Measurements from ENCODE around the gene NIPSNAP2. TPM values are rescaled to one million over a fixed set of nuclear protein-coding genes. Genes with fewer than 3 reads are reported as not detected.
"Not testable (repeated sequence)": the region's sequence is repeated elsewhere in the genome, so short reads cannot be mapped to it uniquely, and the experiment has no call there.

NIPSNAP2 gene
- total RNA-seq, result 36.9 and 49.5 TPM in 2 replicates

DNA sequence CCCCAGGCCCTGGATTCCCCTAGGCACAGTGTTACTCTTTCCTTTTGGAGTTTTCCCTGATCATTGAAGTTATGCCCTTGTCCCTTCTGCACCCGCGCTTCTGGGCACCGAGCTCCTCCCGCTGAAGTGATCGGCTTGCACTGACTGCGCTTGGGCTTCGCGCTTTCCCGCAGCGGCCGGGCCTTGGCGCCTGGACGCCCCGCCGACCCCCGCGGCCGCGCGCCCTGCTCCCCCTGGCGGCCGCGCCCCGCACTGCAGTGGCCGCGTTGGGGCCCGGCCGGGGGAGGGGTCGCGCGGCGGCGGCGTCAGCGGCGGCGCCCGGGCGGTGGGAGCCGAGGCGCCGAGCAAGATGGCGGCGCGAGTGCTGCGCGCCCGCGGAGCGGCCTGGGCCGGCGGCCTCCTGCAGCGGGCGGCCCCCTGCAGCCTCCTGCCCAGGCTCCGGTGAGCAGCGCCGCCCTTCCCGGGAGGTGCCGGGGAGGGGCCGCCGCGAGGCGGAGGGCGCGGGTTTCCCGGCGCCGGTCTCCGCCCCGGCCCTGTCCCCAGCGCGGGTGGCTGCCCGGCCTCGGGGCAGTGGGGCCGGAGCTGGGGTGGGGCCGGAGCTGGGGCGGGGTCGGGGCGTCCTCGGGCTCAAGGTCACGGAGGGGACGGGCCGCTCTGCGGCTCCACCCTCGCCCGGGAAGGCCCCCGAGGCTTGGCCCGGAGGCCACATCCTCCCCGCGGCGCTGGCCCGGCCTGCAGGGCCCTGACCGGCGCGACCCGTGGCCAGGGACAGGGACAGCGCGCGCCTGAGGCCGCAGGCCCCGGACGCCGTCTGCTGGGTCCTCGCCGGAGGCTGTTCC, at the start of gene NIPSNAP2:
NIPSNAP2 (plus strand) TSS at position 325 of the 839 bp plus-strand sequence; CDS start at position 350, 25 bp downstream.
- no peak for DNase-seq (ENCODE audit: low read depth, low spot score)

DNA sequence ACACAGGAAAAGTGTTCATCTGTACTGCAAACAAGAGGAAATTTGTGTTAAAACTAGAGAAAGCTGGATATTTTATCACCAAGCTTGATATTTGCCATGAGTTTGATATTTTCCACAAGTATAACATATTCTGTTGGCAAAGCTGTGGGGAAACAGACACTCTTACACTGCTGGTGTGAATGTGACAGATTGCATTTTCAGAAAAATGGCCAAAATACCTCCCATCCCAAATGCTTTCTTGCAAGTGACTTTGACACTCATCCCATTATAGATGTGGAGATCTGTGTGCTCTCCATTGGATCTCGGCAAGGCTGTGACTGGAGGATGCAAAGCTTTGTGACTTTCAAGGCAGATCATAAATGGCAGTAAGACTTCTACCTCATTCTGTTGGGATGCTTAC, 46.6 kb upstream of the NIPSNAP2 start:
- DNase-seq (ENCODE audit: low read depth, low spot score), result no peak

DNA sequence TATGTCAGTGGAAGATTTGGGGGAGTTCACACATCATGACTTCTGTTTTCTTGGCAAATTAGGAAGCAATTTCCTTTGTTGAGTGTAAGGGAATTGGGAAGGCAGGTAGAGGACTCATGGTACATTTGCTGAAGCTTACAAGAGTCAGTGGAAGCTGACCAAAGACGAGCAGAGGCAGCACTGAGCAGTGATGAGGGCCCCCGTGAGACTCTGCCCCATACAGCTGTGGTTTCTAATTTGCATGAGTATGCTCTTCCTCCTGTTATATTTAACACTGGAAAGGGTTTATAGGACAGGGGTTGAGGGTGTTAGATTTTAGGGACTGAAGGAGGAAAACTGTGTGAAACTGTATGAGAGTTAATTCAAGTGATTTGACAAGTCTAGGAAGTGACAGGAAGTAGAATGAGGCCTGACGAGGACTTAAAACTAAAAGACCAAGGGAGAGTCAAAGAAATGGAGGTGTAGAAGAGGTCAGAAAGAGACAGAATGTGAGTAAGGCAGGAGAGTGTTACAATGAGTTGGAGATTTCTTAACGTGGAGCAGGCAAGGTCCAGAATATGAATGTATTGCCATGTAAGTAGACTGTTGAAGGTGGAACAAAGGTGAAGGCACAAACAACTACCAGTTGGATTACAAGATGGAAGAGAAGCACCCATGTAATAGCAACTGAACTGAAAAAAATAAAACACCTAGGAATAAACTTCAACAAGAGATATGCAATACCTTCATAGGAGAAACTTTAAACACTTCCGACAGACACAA, 36.2 kb upstream of the NIPSNAP2 start:
- no peak for DNase-seq (ENCODE audit: low read depth, low spot score)

DNA sequence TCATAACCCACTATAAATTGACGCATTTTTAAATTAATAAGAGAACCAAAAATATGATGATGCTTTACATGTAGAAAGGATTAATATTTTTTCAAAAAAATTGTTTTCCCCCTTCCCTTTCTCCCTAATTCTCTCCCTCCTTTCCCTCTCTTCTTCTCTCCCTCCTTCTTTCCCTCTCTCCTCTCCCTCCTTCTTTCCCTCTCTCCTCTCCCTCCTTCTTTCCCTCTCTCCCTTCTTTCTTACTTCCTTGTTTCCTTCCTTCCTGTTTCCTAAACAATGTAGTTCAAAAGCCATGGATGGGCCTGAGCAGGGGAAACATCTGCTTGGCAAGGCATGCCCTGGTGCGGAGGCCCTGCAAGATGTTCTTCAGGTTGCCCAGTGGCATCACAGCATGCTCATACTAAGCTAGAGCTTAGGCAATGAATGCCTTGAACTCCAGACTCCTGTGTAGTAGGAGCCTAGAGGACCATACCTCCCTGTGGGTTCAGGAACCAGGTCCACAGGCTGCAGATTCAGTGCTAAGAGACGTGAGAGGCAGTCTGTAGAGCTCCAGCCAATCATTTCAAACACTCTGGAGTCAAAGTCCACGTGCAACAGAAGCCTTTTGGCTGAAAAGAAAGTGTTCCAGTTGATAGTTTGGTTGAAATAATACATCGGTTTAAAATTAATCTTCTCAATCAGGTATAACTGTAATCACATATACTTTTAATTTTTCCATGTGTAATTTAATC, 32.8 kb upstream of the NIPSNAP2 start:
- DNase-seq (ENCODE audit: low read depth, low spot score), result no peak

DNA sequence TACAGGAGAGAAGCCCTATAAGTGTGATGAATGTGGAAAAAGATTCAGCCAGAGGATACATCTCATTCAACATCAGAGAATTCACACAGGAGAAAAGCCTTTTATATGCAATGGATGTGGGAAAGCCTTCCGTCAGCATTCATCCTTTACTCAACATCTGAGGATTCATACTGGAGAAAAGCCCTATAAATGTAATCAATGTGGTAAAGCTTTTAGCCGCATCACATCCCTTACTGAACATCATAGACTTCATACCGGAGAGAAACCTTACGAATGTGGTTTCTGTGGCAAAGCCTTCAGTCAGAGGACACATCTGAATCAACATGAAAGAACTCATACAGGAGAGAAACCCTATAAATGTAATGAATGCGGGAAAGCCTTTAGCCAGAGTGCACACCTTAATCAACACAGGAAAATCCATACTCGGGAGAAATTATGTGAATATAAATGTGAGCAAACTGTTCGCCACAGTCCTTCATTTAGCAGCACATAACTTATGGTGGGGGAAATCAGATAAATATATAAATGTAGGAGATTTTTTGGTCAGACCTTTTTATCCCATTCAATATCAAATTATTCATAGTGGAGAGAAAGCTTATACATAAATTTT, 24.8 kb upstream of the NIPSNAP2 start:
- DNase-seq (ENCODE audit: low read depth, low spot score), result no peak

DNA sequence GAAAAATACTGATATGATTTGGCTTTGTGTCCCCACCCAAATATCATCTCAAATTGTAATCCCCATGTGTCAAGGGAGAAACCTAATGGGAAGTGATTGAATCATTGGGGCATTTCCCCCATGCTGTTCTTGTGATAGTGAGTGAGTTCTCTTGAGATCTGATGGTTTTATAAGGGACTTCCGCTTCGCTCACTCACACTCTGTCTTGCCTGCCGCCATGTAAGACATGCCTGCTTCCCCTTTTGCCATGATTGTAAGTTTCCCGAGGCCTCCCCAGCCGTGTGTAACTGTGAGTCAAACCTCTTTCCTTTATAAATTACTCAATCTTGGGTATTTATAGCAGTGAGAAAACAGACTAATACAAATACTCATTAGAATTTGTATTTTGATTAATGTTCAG, 17.8 kb upstream of the NIPSNAP2 start:
- no peak for DNase-seq (ENCODE audit: low read depth, low spot score)

DNA sequence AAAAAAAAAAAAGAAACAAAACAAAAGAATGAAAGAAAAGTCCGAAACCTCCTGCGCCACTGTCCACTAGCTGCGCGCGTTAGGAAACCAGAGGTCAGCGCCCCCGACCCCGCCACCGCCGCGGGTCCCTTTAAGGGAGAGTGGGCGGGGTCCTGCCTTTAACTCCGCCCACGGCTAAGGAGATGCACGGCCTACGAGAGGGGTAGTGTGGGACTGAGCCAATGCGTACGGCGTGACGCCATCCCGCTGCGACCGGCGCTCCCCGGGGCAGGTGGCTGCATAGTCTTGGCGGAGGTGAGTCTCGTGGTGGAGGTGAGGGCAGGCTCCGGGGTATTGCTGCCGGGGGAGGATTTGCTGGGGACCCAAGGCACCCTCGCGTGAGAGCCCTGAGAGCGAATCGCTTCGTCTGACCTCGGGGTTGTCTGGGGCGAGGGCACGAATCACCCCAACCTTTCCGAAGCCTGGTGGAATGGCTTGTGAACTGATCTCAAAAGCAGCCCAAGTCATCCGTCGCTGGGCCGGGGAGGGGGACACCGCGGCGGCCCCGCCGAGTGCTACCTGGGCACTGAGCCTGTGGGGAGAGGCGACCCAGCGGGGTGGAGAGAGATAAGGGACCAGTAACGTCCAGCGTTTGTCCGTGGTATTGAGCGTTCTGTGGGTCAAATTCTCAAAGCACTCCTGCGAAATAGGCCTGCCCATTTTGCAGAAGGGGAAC, 12.6 kb upstream of the NIPSNAP2 start, which contains the start of gene MRPS17:
MRPS17 (plus strand) TSS at position 241 of the 715 bp plus-strand sequence. CDS start 1,319 bp downstream, outside the sequence.
- peak; percentile 63 for DNase-seq (ENCODE audit: low read depth, low spot score)

DNA sequence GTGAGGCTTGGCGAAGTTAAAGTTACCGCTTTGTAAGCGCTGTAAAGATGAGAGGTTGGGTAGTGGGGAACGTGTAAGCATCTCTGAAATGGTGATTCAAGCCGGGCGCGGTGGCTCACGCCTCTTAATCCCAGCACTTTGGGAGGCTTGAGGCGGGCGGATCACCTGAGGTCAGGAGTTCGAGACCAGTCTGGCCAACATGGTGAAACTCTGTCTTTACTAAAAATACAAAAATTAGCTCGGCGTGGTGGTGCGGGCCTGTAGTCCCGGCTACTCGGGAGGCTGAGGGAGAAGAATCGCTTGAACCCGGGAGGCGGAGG, 12.1 kb upstream of the NIPSNAP2 start:
- DNase-seq (ENCODE audit: low read depth, low spot score), result not testable (repeated sequence)

DNA sequence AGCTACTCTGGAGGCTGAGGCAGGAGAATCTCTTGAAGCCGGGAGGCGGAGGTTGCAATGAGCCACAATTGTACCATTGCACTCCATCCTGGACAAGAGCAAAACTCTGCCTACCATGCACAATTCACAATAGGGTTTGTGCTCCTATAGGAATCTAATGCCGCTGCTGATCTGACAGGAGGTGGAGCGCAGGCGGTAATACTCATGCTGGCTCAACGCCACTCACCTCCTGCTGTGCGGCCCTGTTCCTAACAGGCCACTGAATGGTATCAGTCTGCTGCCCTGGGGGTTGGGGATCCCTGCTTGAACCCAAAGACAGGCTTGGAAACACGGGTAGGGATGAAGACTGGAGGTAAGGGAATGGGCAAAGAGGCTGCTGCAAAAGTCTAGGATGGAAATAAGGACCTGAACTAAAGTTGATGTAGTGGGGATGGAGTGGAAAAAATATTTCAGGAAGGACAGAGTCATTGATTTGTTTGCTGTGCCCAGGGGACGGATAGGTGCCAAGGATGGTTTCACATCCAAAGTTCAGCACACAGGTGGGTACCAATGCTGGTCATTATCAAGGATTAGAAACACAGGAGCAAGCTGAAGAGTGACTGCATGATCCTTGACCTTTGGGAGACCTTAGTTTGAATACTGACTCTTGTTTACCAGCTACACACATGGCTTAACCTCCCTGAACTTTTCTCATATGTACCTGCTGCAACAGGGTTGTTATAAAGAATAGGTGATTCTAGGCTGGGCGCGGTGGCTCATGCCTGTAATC, 10.5 kb upstream of the NIPSNAP2 start:
- no peak for DNase-seq (ENCODE audit: low read depth, low spot score)

DNA sequence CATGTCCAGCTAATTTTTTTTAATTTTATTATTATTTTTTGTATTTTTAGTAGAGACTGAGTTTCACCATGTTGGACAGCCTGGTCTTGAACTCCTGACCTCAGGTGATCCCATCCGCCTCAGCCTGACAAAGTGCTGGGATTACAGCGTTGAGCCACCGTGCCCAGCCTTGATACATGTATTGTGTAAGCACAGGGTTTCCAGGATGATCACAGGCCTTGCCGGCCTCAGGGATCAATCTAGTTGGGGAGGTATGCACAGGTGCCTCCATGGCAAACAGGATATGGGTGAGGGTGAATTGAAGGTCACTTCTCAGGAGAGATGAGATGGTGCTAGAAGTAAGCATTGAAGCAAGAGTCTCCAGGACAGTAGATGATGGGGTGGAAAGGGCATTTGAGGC, 7.2 kb upstream of the NIPSNAP2 start:
- DNase-seq (ENCODE audit: low read depth, low spot score), result no peak

DNA sequence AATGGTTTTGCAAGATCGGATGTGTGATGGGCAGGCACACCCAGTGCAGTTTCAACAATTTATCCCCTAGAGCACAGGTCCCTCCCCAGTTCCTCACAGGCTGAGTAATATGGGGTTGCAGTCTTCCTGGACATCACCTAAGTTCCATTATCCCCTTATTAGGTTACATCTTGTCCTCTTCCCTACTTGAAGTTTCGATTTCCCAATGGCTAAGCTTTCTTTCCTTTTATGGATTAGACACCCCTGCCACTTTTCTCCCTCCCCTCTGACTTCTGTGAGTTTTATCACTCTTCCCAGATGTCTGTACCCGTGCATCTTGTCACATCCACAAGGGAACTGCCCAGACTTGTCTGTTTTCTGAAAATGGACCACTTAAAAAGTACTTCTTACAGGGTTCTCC, 2.4 kb upstream of the NIPSNAP2 start:
- no peak for DNase-seq (ENCODE audit: low read depth, low spot score)

DNA sequence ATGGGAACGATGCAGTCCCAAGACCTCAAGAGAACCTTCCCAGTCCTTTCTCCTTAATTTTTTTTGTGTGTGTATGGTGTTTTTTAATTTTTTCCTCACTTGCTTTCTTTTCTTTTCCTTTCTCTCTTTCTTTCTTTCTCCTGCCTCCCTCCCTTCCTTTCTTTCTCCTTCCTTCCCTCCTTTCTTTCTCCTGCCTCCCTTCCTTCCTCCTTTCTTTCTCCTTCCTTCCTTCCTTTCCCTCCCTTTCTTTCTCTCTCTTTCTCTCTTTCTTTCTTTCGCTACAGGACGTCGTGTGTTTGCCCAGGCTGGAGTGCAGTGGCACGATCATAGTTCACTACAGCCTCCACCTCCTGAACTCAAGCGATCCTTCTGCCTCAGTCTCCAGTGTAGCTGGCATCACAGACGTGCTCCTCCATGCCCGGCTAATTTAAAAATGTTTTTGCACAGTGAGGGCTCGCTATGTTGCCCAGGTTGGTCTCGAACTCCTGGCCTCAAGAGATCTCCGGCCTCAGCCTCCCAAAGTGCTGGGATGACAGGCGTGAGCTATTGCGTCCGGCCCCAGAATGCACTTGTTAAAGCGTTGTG, 709 bp upstream of the NIPSNAP2 start:
- no peak for DNase-seq (ENCODE audit: low read depth, low spot score)

DNA sequence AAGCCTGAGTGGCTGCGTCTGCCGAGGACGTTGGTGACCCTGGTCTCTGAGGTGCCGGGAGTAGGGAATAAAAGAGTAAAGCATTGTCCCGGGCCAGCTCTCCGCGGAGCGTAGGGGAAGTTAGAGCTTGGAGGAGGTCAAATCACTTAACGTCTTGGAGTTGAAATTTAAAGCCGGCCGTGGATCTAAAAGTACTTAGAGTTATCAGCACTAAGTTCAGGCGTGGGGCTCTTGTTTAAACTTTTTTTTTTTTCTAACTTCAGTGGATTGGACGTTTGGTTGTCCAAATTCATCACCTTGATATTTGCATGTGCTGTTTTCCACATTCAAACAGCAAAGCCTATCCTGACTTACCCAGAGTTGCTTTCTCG, 700 bp downstream of the NIPSNAP2 start:
- no peak for DNase-seq (ENCODE audit: low read depth, low spot score)

DNA sequence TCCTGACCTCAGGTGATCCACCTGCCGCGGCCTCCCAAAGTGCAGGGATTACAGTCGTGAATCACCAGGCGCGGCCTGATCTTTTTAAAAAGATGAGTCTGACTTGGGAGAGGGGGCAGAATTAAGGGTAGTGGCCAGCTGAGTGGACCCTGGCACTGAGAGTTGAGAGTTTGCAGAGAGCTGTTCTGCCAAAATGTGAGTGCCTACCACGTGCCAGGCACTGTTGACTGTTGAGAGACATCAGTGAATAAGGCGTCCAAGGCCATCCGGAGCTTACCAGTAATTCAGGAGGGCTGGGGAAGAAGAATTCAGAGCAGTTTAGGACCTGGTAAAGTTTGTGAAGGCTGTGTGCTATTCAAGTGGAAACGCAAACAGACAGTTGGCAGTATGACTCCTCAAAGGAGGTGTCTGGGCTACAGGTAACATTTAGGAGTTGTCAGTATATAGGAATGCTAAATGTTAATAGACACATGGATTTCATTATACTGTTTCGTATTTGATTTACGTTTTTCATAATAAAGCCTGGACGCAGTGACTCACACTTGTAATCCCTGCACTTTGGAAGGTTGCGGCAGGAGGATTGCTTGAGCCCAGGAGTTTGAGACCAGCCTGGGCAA, 1.5 kb downstream of the NIPSNAP2 start:
- DNase-seq (ENCODE audit: low read depth, low spot score), result no peak

DNA sequence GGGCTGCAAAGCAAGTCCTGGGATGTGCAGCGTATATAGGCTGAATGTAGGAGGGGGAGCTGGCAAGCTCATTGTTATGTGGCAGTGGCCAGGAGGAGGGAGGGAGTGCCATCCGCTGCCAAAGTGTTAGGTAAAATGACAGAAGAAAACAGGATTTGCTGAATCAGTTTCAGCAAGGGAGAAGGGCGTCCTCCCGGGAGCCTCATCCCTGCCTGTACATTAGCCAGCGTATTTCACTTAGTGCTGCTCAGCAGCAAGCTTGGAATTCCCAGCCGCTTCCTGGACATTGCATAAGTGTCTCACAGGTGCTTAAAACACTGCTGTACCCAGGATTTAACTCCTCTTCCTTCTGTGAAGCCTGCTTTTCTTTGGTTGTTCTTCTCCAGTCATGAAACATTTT, 2.5 kb downstream of the NIPSNAP2 start:
- DNase-seq (ENCODE audit: low read depth, low spot score), result no peak

DNA sequence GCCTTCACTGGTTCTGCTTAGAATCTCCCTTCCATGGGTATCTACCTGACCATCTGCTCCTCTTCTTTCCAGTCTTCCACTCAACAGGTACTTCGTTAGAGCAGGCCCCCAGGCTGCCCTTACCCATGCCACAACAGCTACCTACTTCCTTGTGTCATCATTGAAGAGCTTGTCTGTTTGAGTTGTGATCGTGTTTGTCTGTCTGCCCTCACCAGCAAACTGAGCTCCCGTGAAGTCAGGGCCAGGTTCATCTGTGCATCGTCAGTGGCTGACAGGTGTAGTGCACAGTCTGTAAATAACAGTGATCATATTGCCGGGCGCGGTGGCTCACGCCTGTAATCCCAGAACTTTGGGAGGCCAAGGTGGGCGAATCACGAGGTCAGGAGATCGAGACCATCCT, 5.0 kb downstream of the NIPSNAP2 start:
- no peak for DNase-seq (ENCODE audit: low read depth, low spot score)

DNA sequence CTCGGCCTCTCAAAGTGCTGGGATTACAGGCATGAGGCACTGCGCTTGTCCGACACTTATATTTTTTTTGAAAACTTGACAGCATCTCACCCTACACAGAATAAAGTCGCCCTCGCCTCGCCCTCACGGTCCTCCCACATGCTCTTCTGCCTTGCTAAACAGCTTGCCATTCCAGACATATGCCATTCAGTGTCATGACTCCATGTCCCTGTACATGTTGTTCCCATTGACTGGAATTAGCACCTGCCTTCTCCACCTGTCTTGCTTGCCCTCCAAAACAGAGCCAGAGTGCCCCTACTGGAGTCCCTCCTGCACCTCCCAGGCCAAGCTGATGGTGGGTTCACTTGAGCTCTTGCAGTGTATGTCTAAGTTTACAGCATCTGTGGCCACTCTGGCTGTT, 6.2 kb downstream of the NIPSNAP2 start:
- DNase-seq (ENCODE audit: low read depth, low spot score), result no peak

DNA sequence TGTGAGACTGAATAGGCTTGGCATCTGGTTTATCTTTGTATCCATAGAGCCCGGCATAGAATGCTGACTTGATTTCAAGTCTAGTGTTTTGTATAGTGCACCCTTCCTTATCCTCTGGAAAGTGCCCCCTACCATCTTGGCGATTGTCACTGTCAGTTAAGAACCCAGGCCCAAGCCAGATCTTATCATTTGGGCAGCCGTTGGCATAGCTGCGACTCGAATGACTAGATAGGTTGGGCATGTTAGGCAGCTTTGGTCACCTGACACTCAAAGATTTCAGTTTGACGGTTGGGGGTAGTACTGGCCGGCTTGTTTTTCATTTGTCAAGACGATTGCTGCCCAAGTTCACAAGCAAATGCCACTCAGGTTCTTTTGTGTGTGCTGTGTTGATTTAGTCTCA, 6.6 kb downstream of the NIPSNAP2 start:
- DNase-seq (ENCODE audit: low read depth, low spot score), result no peak

DNA sequence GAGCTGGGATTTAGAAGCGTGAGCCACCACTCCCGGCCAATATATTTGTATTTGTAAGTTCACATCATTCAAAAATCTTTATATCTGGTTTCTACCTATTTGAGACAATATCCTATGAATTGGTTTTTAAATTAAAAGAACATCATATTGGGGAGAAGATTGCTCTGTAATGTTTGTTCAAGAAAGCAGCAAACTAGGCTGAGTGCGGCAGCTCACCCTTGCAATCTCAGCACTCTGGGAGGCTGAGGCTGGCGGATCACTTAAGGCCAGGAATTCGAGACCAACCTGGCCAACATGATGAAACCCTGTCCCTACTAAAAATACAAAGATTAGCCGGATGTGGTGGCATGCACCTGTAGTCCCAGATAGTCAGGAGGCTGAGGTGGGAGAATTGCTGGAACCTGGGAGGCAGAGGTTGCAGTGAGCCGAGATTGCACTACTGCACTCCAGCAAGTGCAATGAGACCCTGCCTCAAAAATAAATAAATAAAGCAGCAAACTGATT, 9.4 kb downstream of the NIPSNAP2 start:
- no peak for DNase-seq (ENCODE audit: low read depth, low spot score)
